ENCODE data around the gene TEX38.

DNA sequence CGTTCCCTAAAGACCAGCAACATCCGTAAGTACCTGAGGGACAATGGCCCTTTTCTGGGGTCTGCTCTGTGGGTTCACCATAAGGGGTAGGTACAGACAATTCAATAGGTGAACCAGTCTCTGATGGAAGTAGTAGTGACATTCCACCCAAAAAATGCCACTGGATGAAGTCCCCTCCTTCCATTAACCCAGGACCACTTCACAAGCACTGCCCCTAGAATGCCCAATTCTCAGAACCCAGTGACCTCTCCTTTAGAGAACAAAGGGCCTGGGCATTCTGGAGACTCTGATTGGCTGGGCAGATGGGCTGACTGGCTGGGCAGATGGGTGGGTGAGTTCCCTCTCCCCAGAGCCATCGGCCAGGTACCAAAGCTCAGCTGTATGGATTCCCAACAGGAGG, at the start of gene TEX38:
- TF ChIP-seq ZNF274 (IDR thresholded peaks at IDR 0.05; ENCODE audit: low read depth, low read length) (no peak), SUZ12 (IDR thresholded peaks at IDR 0.05; ENCODE audit: extremely low read depth, insufficient read depth, insufficient read length) (no peak), YY1 (IDR thresholded peaks at IDR 0.05; ENCODE audit: insufficient read depth, insufficient read length) (no peak)
